Medulla oblongata (tissue), 1 donor: ENCODE results near the gene FBLL1.
A peak's percentile ranks its signal among the peaks of the same experiment; 100 is the strongest.
"Not testable (repeated sequence)": the region's sequence is repeated elsewhere in the genome, so short reads cannot be mapped to it uniquely, and the experiment has no call there.

Source experiments
- DNase-seq: peaks from one replicate; pipeline ENCODE4 v3.0.0-alpha.2; 2015; ENCODE audit errors: extremely low spot score

FBLL1 gene

DNA sequence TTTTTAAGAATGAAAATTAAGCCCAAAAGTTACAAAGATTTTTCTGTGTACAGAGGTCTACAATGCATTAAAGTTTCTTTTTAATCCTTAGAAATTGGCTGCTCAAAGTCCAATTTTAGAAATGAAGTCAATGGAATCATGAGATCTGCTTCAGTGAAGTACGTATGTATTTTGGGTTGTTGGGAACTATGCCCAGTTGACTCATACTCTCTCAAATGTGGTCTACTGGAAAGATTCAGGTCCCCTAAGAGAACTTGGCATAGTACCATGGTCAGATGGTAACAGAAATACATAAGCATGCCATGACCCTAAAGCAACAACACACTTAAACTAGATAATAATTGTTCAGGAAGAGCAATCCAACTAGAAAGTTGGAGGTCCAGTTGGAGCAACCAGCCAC, 23.0 kb downstream of the FBLL1 start:
- no peak for DNase-seq

DNA sequence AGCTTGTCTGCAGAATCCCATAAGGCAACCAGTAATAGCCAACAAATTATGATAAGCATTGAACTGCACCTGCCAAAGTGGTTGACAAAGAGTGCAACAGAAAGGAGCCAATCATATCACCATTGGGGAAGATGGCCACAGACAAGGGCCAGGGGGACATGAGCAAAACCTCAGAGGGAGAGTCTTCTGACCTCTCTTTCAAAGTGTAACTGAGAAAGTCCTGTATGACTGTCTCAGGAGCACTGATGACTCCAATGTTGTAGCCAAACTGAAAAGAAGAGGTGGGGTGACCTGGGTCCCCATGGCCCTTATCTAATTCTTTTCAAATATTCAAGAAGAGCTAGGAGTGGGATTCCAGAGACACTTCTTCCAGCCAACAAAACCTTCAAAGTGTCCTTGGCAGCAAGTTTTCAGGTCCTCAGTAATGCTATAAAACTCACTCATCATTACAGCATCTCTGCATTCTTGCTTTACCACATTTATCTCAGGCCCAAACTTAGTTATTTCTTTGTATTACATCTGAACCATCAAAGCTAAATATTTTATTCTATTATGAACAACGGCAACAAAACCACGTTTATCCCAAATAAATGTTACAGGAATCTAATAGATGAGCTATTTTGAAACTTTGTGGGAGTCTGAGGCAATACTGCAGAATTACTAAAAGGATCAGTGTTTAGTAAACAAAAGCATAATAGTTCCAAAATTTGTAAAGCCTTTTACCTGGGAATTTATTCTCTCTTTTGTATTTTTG, 24.4 kb downstream of the FBLL1 start:
- DNase-seq = no peak

DNA sequence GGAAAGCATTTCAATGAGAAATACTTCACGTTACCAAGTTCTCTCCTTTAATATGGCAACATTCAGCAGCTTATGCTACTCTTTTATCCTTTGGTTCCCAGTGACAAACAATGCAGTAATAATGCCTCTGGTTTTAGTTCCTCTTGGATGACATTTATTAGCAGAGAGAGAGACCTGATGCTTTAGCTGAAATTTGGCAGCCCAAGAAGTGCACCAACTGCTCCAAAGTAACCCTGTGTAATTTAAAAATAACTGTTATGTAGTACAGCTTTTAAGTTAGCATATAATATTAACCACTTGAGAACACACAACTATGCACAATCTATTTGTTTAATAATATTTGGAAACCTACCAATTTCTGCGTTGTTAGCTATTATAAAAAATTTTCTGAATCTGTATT, 28.3 kb downstream of the FBLL1 start:
- DNase-seq = no peak

DNA sequence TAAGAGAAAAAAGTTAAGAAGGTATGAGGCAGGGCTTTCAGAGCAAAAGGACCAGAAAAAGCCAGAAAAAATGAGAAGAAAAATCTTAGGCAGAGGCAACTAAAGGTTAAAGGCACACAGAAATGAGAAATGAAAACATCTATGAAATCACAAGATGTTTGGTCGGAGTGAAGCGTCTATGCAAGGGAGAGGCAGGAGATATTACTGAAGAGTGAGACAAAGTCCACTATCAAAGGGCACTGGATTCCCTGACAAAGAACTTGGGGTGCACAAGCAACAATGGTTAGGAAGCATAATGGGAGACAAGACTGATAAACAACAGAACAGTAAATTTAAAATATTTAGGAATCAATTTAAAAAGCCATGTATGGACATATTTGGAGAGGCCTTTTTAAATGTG, 33.2 kb downstream of the FBLL1 start:
- DNase-seq = no peak

DNA sequence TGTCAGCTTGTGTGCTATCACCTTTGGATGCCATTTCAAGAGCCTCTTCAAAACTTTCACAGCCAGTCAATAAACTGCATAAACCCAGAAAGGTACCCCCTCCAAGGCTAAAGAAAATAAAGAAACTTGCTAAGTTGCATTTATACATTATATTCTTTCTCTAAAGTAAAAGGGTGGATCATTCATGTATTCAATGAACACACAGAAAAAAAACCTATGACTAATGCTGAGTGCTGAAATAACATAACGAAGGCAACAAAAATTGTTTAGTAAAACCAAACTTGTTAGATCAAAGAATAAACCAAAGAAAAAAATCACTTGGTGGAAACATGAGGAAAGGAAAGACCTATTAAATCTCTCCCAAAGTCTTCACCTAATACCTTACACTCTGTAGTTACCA, 34.9 kb downstream of the FBLL1 start:
- DNase-seq = no peak

DNA sequence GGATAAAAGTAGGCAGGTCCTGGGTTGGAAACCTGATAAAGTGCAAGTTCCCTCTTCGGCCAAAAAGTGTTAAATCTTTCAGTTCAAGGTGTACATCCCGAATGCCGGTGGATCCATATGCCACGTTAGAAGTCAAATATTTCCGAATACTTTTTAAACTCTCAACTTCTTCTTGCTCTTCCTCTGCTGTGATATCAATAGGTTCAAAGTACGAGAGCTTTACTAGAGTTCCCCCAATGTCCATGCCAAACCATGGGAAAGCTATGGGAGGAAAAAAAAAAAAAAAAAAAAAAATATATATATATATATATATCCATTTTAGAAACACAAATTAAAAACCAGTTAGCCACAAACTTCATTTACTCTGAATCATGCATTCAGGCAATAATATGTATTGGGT, 39.6 kb downstream of the FBLL1 start:
- DNase-seq = no peak

DNA sequence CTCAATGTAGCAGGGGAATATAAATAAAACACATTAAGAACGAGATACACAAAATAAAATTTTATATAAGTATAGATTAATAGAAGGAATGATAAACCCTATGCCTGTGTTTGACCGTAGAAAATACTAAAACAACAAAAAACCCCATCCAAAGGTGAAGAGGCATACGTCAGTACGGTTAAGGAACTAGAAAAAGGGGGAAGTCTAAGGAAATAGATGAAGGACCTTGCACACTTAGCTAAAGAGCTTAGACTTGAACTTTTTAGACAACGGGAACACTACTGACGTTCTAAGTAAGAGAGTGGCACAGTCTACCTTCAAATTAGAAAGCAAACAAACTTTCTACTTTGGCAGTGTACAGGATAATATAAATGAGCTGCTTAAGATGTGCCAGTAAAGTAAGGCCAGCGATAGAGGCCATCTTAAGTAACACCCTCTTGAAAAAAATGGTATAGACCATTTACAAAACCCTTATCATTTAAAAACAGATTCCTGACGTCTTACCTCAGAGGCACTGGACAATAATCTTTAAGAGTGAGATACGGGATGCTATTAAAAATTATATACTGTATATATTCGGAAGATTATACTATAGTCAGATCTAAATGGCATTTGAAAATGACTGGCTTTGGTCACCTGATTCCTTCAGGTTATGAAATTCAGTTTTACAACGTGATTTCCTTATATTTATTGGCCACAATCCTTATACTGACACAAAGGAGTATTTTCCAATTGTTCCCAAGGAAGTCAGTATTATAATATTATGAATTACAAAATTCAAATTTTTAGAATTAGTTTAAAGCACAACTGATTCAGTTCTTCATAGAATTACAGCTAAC, 41.6 kb downstream of the FBLL1 start:
- no peak for DNase-seq

DNA sequence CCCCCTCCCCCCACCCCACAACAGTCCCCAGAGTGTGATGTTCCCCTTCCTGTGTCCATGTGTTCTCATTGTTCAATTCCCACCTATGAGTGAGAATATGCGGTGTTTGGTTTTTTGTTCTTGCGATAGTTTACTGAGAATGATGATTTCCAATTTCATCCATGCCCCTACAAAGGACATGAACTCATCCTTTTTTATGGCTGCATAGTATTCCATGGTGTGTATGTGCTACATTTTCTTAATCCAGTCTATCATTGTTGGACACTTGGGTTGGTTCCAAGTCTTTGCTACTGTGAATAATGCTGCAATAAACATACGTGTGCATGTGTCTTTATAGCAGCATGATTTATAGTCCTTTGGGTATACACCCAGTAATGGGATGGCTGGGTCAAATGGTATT, 44.6 kb downstream of the FBLL1 start:
- DNase-seq = not testable (repeated sequence)

DNA sequence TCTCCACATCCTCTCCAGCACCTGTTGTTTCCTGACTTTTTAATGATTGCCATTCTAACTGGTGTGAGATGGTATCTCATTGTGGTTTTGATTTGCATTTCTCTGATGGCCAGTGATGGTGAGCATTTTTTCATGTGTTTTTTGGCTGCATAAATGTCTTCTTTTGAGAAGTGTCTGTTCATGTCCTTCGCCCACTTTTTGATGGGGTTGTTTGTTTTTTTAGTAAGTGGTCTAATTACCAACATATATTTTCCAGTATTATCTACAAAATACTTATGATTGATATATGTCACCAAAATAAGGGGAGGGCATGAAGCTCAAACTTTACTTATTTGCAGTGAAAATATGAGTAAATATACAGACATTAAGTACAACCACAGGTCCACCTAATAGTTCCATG, 45.1 kb downstream of the FBLL1 start:
- not testable (repeated sequence) for DNase-seq

DNA sequence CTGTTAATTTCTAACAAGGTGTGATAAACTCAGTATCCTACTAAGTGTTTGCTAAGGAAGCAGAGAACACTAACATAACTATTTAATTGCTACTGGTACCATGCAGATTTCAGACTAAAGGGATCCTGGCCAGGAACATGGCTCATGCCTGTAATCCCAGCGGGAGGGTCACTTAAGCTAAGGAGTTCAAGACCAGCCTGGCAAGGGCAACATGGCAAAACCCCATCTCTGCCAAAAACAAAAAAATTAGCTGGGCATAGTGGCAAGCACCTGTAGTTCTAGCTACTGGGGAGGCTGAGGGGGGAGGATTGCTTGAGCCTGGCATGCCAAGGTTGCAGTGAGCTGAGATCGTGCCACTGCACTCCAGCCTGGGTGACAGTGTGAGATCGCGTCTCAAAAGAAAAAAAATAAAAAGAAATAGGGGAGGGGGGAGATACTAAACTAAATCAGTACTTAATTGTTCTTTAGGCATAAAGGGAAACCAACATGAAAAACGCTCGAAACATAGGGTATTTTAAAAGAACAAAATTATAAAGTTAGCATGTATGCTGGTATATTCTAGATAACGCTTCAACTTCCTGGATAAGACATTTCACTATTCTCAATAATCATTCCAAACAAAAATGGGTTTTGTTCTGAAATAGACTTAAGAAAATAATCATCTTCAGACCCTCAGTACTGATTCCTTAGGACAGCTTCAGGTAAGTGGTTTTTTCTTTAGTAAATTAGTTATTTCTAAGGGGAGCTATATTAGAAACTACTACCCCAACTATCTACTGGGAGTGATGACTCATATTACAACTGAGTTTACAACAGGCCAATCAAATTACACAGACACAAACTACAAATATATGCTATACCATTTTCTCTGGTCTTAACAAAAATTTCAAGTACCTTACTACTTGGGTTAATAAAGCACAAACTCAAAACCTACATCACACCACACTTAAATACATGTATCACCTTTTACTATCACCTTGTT, 46.6 kb downstream of the FBLL1 start:
- DNase-seq = no peak

DNA sequence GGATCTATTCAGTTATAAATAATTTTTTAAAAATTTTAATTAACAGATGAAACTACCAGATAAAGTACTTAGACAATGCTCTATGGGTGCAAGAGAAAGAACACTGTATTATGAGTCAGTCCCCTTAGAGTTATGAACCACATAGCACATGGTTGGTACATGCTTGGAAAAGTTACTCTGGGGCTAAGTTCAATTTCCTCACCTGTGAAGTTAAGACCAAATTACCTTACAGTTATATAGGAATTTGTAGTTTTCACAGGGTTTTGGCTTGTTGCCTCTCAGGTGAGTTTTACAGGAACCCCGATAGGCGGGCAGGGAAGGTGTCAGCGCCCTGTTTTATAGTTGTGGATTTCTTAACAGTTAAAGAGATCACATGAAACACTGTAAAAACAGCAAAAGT, 48.9 kb downstream of the FBLL1 start:
- peak; percentile 4 for DNase-seq

DNA sequence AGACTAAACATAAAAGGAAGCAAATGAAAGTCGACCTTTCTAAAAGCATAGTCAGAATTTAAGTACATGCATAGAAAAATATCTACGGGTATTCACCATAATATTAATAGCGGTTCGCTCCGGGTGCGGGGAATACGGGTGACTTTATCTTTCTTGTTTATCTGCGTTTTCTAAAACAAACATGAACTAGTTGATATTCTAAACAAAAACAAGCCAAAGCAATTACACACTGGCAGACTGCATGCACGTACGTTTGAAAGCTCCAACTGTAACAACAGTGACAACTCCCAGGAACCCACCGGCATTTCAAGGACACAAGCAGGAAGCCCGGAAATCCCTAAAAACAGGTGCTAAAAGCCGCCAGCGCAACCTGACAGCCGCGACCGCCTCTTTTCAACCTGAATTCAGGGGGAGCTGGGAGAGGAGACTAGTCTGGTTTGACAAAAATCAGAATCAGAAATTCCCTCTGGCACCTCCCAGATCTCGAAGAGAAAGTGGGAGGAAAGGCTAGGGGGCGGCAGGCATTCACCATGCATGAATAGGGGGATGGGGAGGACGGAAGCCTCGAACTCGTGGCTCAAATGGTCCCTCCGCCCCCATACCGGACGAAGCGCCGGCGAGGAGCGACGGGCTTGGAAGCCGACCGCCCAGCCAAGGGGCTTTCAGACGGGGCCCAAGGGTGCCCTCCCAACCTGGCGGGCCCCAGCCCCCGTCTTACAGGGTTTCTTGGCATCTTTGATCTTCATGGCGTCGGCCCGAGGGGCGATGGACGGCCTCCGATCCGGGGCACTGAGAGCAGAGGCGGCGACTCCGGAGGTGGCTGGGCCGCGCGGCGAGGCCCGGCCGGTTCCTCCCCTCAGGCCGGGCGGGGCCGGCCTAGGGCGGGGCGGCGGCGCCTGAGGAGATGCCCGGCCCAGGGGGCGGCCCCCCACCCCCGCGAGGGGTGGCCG, 49.7 kb downstream of the FBLL1 start, which contains the start of gene PANK3:
Gene PANK3 (minus strand): TSS at position 831 of the 950 bp plus-strand sequence. CDS start 85 bp downstream, at position 746.
- peak; percentile 61 for DNase-seq

DNA sequence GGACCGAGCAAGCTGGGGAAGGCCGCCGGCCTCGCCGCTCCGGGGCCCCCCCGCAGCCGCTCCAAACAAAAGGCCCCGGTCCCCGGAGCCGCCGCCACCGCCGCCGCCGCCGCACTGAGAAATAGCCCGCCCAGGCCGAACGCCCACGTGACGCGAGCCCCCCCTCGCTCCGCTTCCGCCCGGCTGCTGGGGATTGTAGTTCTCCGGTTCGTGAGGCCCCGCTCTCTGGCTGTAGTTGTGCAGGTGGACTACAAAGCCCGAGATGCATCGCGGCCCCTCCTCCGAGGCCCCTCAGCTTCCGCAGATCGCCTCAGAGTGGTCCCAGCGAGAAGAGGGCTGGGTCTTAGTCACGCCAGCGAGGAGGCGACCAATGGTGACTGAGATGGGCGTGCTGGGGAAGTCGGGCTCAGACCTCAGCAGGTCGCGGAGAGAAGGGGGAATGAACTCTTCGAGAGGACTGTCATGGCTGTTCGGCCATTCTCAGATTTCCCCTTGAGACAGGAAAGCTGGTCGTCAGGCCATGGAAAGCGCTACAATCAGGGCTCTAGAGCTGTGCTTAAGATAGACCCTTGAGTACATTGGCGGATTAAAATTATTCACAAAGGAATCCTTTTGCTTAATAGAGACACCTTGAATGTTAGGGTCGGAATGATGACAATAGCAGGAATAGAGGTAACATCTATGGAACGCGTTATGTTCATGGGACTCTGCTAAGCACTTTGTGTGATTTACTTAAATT, 50.6 kb downstream of the FBLL1 start:
- peak; percentile 99 for DNase-seq

DNA sequence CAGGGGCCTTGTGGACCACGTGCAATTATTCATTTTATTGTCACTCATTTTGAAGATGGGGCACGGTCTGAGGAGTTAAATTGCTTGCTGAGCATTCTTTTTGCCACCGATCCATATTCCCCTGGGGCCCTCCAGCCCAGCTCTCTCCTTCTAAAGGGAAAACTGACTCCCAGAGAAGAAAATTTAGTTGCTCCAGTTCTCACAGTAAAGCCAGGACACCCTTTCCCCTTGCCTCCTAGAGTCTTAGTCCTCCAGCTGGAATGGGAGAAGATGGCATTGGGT, 51.1 kb downstream of the FBLL1 start:
- no peak for DNase-seq
